ENCODE results near the gene MKNK1.

MKNK1 gene

GRCh38 chr1:46562498-46562897 is 41.6 kb downstream of the MKNK1 start:
- no peak for DNase-seq (ENCODE audit: low spot score)
- POLR2A ChIA-PET (ENCODE audit: low non-redundant PET): no interaction called here
- TF ChIP-seq CTCF (conservative IDR thresholded peaks at IDR 0.05; ENCODE audit: low read depth): no peak
- H3K27ac ChIP-seq: no peak overlapping the region
- CTCF ChIA-PET: no interaction called here

GRCh38 chr1:46558966-46559365 is 45.1 kb downstream of the MKNK1 start:
- ChIA-PET CTCF (interaction anchor here (0.9 kb wide), 1 partner anchor 11 kb away, joined by 3 read pairs; no protein-coding TSS in a partner anchor), POLR2A (ENCODE audit: low non-redundant PET) (no interaction called here)
- DNase-seq (ENCODE audit: low spot score): no peak
- peak overlapping the region; percentile 10; the same call in 1 of the 2 replicates for H3K27ac ChIP-seq
- TF ChIP-seq CTCF (conservative IDR thresholded peaks at IDR 0.05; ENCODE audit: low read depth): no peak

- ChIA-PET POLR2A (ENCODE audit: low non-redundant PET) (no interaction called here), CTCF (interaction anchor here (0.6 to 0.9 kb wide), 4 partner anchors 11 to 125 kb away, joined by 3 to 4 read pairs (median 3); no protein-coding TSS in a partner anchor)
- DNase-seq (ENCODE audit: low spot score): no peak
- TF ChIP-seq CTCF (conservative IDR thresholded peaks at IDR 0.05; ENCODE audit: low read depth): no peak
- peak overlapping the region; percentile 10; the same call in 1 of the 2 replicates for H3K27ac ChIP-seq
Measured at GRCh38 chr1:46558141-46558963, 45.7 kb downstream of the MKNK1 start.

GRCh38 chr1:46557403-46557802 is 46.7 kb downstream of the MKNK1 start:
- DNase-seq (ENCODE audit: low spot score): no peak
- CTCF ChIA-PET: interaction anchor here (0.7 kb wide), 1 partner anchor 91 kb away, joined by 3 read pairs; no protein-coding TSS in a partner anchor
- H3K27ac ChIP-seq: no peak overlapping the region
- POLR2A ChIA-PET (ENCODE audit: low non-redundant PET): no interaction called here
- no peak for TF ChIP-seq CTCF (conservative IDR thresholded peaks at IDR 0.05; ENCODE audit: low read depth)

GRCh38 chr1:46556822-46557221 is 47.2 kb downstream of the MKNK1 start:
- CTCF ChIA-PET: interaction anchor here (1.4 kb wide), 1 partner anchor 110 kb away, joined by 3 read pairs; no protein-coding TSS in a partner anchor
- DNase-seq (ENCODE audit: low spot score): peak; percentile 34
- H3K27ac ChIP-seq: no peak overlapping the region
- POLR2A ChIA-PET (ENCODE audit: low non-redundant PET): no interaction called here
- TF ChIP-seq CTCF (conservative IDR thresholded peaks at IDR 0.05; ENCODE audit: low read depth): no peak

GRCh38 chr1:46555826-46556619 is 48.0 kb downstream of the MKNK1 start:
- POLR2A ChIA-PET (ENCODE audit: low non-redundant PET): no interaction called here
- no peak for TF ChIP-seq CTCF (conservative IDR thresholded peaks at IDR 0.05; ENCODE audit: low read depth)
- H3K27ac ChIP-seq: no peak overlapping the region
- CTCF ChIA-PET: interaction anchor here (0.6 to 1.4 kb wide), 2 partner anchors 109 to 117 kb away, joined by 3 read pairs; no protein-coding TSS in a partner anchor
- DNase-seq (ENCODE audit: low spot score): no peak

Measured in RWPE1 (cell line).